ENCODE data around the gene ARHGEF16. TPM values are rescaled to one million over a fixed set of nuclear protein-coding genes. Genes with fewer than 3 reads are reported as not detected.

The ARHGEF16 gene
- total RNA-seq, 1 donor from 2014 or later: 11.3 TPM

- no peak for DNase-seq (ENCODE audit: low read depth, low spot score)
- TF ChIP-seq CTCF (conservative IDR thresholded peaks at IDR 0.05): no peak
- Mint-ChIP-seq H3K4me3 (no peak overlapping the region), H3K27me3 (ENCODE audit: low read depth) (no peaks in the 10 kb centered on the region), H3K36me3 (ENCODE audit: low read depth) (no peaks in the 10 kb centered on the region), H3K4me1 (no peaks in the 10 kb centered on the region), H3K9me3 (no peaks in the 10 kb centered on the region), H3K27ac (ENCODE audit: unreplicated experiment) (no peak overlapping the region)
Observed at GRCh38 chr1:3522564-3523265, 68.2 kb downstream of the ARHGEF16 start.

- Mint-ChIP-seq H3K36me3 (ENCODE audit: low read depth) (no peaks in the 10 kb centered on the region), H3K4me1 (no peaks in the 10 kb centered on the region), H3K9me3 (no peaks in the 10 kb centered on the region), H3K27me3 (ENCODE audit: low read depth) (no peaks in the 10 kb centered on the region), H3K27ac (ENCODE audit: unreplicated experiment) (no peak overlapping the region), H3K4me3 (no peak overlapping the region)
- no peak for TF ChIP-seq CTCF (conservative IDR thresholded peaks at IDR 0.05)
- DNase-seq (ENCODE audit: low read depth, low spot score): no peak
Observed at GRCh38 chr1:3523980-3524379, 69.5 kb downstream of the ARHGEF16 start.

GRCh38 chr1:3524556-3525203, 70.2 kb downstream of the ARHGEF16 start:
- H3K36me3 Mint-ChIP-seq (ENCODE audit: low read depth): no peaks in the 10 kb centered on the region
- no peak for DNase-seq (ENCODE audit: low read depth, low spot score)
- no peaks in the 10 kb centered on the region for H3K27me3 Mint-ChIP-seq (ENCODE audit: low read depth)
- H3K9me3 Mint-ChIP-seq: no peaks in the 10 kb centered on the region
- TF ChIP-seq CTCF (conservative IDR thresholded peaks at IDR 0.05): no peak
- no peaks in the 10 kb centered on the region for H3K4me1 Mint-ChIP-seq
- H3K27ac Mint-ChIP-seq (ENCODE audit: unreplicated experiment): no peak overlapping the region
- no peak overlapping the region for H3K4me3 Mint-ChIP-seq

- peaks cover 9% of the 10 kb centered on the region for H3K27me3 Mint-ChIP-seq (ENCODE audit: low read depth)
- no peak for DNase-seq (ENCODE audit: low read depth, low spot score)
- TF ChIP-seq CTCF (conservative IDR thresholded peaks at IDR 0.05): no peak
- H3K4me3 Mint-ChIP-seq: no peak overlapping the region
- H3K4me1 Mint-ChIP-seq: no peaks in the 10 kb centered on the region
- H3K27ac Mint-ChIP-seq (ENCODE audit: unreplicated experiment): no peak overlapping the region
- no peaks in the 10 kb centered on the region for H3K36me3 Mint-ChIP-seq (ENCODE audit: low read depth)
- H3K9me3 Mint-ChIP-seq: no peaks in the 10 kb centered on the region
Observed at GRCh38 chr1:3525551-3526482, 71.4 kb downstream of the ARHGEF16 start.

GRCh38 chr1:3527774-3528173, 73.3 kb downstream of the ARHGEF16 start:
- Mint-ChIP-seq H3K4me1 (peaks cover 4% of the 10 kb centered on the region), H3K27me3 (ENCODE audit: low read depth) (peaks cover 12% of the 10 kb centered on the region)

More at GRCh38 chr1:3527774-3528173, 73.3 kb downstream of the ARHGEF16 start:
- Mint-ChIP-seq H3K9me3 (no peaks in the 10 kb centered on the region), H3K4me3 (no peak overlapping the region), H3K36me3 (ENCODE audit: low read depth) (no peaks in the 10 kb centered on the region), H3K27ac (ENCODE audit: unreplicated experiment) (no peak overlapping the region)
- no peak for TF ChIP-seq CTCF (conservative IDR thresholded peaks at IDR 0.05)
- no peak for DNase-seq (ENCODE audit: low read depth, low spot score)
